Stimulated activated CD8-positive, alpha-beta memory T cell treated with anti-CD3 and anti-CD28 coated beads, Interleukin-15, amount 100 ng/mL, for 24 hours (primary cell): ENCODE measurements around the gene UCHL5.
"Not testable (repeated sequence)": the region's sequence is repeated elsewhere in the genome, so short reads cannot be mapped to it uniquely, and the experiment has no call there.

Experiments
- DNase-seq: peaks from one replicate; pipeline ENCODE4 v3.0.0-alpha.2; 2020; ENCODE audit warnings: low read depth

UCHL5 gene

GRCh38 chr1:193011406-193011805 is 47.8 kb downstream of the UCHL5 start:
- no peak for DNase-seq

DNA sequence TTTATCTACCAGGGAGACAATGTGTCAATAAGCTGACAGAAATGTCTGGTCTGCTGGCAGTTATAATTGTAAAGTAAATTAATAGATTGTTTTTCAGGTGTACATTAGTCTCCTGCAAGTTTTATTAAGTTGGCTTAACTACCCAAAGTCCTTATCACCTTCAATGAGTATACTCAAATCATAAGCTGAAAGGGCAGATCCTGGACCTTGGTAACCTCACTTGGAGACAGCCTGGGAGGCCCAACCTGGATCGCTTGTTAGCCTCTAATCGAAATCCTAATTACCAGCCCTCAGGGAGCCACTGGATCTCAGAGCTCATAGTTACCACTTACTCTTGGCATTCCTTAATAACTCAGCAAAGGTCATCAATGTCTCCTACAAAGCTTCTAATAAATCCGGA is 49.7 kb downstream of the UCHL5 start:
- no peak for DNase-seq

- no peak for DNase-seq
Measured at GRCh38 chr1:193005785-193006184, 53.4 kb downstream of the UCHL5 start.

DNA sequence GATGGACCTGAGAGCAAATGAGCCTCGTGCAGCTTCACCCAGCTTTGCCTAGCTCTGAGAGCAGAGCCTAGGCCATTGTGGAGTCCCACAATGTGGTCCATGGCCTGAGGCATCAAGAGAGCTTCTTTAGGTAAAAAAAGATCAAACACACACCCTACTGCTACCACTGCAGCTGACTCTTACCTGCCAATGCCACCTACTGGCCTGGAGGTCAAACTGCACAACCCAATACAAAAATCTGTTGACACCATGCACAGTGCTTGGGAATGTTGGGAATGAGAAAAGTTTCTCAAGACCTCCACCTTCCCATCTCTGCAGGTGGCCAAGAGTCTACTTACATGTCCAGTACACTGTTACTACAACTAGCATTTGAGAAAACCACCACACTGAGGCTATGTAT is 60.6 kb downstream of the UCHL5 start:
- no peak for DNase-seq

- DNase-seq: no peak
Measured at GRCh38 chr1:192994141-192994540, 65.0 kb downstream of the UCHL5 start.

DNA sequence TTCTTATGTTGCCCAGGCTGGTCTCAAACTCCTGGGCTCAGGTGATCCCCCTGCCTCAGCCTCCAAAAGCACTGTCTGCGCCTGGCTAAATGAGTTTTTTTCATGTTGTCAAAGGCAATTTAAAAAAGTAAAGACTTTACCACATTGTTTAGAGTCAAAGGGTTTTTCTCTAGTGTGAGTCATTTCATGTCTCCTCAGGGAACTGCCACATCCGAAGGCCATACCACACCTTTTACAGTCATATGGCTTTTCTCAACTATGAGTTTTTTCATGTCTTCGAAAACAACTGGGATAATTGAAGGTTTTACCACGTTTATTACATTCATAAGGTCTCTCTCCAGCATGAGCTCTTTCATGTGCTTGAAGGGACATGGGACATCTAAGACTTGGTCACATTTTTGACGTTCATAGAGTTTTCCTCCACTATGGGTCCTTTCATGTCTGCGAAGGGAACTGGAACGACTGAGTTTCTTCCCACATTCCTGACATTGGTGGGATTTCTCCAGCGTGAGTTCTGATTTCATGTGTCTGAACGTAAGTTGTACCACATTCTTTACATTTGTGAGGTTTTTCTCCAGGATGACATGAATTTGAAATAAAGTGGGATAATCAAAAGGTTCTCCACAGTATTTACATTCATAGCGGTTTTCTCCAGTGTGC is 65.6 kb downstream of the UCHL5 start:
- DNase-seq: no peak

DNA sequence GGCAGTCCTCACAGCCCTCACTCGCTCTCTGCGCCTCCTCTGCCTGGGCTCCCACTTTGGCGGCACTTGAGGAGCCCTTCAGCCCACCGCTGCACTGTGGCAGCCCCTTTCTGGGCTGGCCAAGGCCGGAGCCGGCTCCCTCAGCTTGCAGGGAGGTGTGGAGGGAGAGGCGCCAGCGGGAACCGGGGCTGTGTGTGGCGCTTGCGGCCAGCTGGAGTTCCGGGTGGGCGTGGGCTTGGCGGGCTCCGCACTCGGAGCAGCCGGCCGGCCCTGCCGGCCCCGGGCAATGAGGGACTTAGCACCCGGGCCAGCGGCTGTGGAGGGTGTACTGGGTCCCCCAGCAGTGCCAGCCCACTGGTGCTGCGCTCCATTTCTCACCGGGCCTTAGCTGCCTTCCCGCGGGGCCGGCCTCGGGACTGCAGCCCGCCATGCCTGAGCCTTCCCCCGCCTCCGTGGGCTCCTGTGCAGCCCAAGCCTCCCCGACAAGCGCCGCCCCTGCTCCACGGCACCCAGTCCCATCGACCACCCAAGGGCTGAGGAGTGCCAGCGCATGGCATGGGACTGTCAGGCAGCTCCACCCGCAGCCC is 72.3 kb downstream of the UCHL5 start:
- not testable (repeated sequence) for DNase-seq

DNA sequence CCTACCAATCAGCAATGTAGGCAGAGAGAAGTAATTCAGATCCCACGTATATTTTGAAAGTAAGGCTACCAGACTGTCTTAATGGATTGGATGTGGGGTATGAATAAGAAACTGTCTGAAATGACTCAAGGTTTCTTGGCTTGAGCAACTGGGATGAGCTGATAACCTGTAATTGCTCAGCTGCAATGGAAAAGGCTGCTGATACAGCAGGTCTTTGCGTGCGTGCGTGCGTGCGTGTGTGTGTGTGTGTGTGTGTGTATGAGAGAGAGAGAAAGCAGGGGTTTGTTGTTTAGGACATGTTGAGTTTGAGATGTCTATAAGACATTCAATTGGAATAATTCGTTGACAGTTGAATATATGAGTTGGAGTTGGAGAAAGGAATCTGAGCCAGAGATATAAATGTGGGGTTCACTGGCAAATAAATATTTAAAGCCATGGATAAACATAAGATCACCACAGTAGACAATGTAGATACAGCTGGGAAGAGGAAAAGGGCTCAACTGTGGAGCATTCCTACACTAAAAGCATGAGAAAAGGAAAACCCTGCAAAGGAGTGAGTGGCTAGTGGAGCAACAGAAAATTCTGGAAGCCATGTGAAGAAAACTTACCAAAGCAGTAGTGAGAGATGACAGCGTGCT is 72.9 kb downstream of the UCHL5 start:
- DNase-seq: no peak

GRCh38 chr1:192984080-192984479 is 75.1 kb downstream of the UCHL5 start:
- no peak for DNase-seq

GRCh38 chr1:192983349-192983980 is 75.7 kb downstream of the UCHL5 start:
- no peak for DNase-seq

DNA sequence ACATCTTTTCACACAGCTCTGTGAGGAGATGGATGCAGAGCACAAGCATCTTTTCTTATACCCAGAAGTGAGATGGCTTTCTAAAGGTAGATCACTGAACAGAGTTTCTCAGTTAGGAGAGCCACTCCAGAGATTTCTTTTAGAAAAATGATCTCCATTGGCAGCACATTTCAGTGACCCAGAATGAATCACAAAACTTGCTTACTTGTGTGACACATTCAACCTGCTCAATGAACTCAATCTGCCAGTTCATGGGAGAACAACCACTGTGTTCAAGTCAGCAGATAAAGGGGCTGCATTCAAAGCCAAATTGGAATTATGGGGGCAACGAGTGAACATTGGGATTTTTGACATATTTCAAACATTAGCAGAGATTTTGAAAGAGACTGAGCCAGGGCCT is 78.3 kb downstream of the UCHL5 start:
- no peak for DNase-seq

DNA sequence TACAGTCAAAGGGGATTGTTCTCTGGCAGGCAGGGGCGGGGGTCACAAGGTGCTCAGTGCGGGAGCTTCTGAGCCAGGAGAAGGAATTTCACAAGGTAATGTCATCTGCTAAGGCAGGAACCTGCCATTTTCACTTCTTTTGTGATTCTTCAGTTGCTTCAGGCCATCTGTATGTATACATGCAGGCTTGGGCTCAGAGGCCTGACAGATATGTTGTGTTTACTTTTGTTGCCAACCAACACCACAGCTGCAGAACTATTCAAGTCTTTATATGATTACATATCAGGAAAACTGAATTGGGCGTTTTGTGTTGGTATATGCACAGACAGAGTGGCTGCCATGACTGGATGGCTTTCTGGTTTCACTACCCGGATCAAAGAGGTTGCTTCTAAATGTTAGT is 78.8 kb downstream of the UCHL5 start:
- DNase-seq: not testable (repeated sequence)

DNA sequence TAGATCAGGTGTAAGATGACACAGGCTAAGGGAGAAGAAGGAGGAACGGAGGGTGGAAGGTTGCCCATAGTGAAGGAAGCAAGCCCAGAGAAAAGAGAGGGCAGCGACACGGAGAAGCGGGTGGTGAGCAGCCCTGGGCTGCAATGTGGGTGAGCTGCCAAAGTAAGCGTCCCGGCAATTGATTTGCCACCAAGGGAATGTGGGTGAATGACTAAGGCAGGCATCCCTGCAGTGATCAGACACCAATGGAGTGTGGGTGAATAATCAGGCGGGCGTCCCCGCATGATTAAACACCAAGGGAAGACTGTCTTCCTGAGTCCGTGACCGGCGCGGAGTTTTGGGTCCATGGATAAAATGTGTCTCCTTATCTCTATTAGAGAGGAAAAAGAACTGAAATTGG is 79.6 kb downstream of the UCHL5 start:
- DNase-seq: no peak

- DNase-seq: no peak
Measured at GRCh38 chr1:192978195-192978710, 80.9 kb downstream of the UCHL5 start.

- no peak for DNase-seq
Measured at GRCh38 chr1:192977089-192977706, 82.0 kb downstream of the UCHL5 start.

GRCh38 chr1:192976576-192976975 is 82.6 kb downstream of the UCHL5 start:
- DNase-seq: no peak

DNA sequence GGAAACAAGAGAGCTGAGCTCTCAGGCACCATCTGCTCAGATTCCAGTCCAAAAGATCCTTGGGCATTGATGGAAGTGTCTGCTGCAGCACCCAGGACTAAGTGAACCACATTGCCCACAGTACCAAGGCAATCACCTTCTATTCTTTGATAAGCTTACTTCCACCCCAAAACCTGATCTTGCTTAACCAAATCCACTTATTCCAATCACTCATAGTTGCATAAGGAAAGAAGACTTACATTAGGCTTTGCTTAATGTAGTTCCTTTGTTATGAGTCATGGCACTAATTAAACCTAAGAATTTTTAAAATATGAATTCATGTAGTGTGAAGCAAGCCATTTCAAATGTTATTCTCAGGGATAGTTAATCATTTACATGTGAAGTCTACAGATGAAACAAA is 84.5 kb downstream of the UCHL5 start:
- DNase-seq: no peak

DNA sequence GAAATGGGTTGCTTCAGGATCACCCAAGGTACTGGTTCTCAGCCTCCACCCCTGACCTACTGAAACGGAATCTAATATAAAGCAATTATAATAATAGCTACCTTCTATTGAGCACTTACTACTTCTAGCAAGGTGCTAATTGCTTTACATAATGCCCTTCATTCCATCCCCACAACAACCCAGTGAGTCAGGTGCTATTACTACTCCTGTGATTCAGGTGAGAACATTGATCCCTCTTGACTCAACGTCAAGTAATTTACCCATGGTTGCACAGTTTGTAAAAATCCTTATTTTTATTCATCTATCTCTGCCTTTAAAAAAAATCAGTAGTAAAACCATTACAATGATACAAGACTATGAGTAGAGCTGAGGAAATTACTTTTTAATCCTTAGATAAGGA is 85.2 kb downstream of the UCHL5 start:
- no peak for DNase-seq

- no peak for DNase-seq
Measured at GRCh38 chr1:192973202-192973601, 86.0 kb downstream of the UCHL5 start.

DNA sequence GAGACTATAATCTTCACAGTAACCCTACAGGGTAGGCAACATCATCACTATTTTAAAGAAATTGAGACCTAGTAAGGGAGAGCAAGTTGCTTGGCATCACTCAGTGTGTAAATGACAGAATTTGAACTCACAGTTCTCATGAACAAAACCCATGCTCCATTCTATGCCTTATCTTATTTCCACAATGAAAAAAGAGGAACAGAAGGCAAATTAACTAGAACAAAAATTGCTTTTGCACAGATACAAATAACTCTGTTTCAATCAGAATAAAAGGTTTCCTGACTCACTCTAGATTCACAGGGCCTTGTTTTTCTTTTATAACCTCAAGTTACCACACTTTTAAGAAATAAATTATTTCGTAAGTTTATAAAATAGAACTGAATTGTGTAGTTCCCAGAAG is 90.1 kb downstream of the UCHL5 start:
- DNase-seq: no peak

- no peak for DNase-seq
Measured at GRCh38 chr1:192968323-192968722, 90.8 kb downstream of the UCHL5 start.

GRCh38 chr1:192967901-192968300 is 91.3 kb downstream of the UCHL5 start:
- no peak for DNase-seq
